Keratinocyte (primary cell): ENCODE results near the gene ENTR1.

Experiments
- EZH2 ChIP-seq: IDR thresholded peaks from one replicate; pipeline ENCODE4 v1.6.1; 2012; ENCODE audit warnings: inconsistent platforms, mild to moderate bottlenecking, low read length, moderate library complexity
- TF ChIP-seq, protein P1 (sequence below), 3 experiments: IDR thresholded peaks in 1 of 3; conservative IDR thresholded peaks in 1 of 3; optimal IDR thresholded peaks in 1 of 3; 2 replicates in 2 of 3; 3 replicates in 1 of 3; pipeline versions ENCODE3 to v1.5.1; 2011; ENCODE audit warnings: low read length in 3 of 3, mild to moderate bottlenecking in 3 of 3, moderate library complexity in 2 of 3, control low read depth in 1 of 3, inconsistent platforms in 1 of 3; ENCODE audit not compliant: insufficient read depth in 2 of 3; ENCODE audit errors: extremely low read depth in 1 of 3

DNA sequence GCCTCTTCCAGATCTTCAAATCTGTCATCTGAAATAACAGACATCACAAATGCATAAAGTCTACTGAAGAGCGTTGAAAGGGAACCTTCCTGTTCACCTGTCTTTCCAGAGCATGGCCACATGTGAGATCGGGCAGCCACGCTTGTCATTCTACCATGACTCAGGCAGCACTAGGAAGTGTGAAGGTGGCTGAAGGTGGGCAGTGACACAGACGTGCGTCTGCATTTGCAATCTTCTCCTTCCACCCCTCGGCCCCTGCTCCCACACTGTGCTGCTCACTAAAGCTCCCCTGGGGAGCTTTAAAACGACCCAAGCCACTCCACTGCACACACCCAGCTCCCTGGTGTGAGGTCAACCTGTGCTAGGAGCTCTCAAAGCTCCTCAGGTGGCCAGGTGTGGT is 2.5 kb downstream of the ENTR1 start:
- TF ChIP-seq, protein P1, sequence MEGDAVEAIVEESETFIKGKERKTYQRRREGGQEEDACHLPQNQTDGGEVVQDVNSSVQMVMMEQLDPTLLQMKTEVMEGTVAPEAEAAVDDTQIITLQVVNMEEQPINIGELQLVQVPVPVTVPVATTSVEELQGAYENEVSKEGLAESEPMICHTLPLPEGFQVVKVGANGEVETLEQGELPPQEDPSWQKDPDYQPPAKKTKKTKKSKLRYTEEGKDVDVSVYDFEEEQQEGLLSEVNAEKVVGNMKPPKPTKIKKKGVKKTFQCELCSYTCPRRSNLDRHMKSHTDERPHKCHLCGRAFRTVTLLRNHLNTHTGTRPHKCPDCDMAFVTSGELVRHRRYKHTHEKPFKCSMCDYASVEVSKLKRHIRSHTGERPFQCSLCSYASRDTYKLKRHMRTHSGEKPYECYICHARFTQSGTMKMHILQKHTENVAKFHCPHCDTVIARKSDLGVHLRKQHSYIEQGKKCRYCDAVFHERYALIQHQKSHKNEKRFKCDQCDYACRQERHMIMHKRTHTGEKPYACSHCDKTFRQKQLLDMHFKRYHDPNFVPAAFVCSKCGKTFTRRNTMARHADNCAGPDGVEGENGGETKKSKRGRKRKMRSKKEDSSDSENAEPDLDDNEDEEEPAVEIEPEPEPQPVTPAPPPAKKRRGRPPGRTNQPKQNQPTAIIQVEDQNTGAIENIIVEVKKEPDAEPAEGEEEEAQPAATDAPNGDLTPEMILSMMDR (optimal IDR thresholded peaks at IDR 0.05 in 1 of 3, IDR thresholded peaks at IDR 0.05 in 1 of 3, conservative IDR thresholded peaks at IDR 0.05 in 1 of 3; ENCODE audit: extremely low read depth in 1 of 3, insufficient read depth in 2 of 3, low read length in 3 of 3): no peak
- TF ChIP-seq EZH2: no peak
